Stimulated activated effector memory CD8-positive, alpha-beta T cell treated with anti-CD3 and anti-CD28 coated beads, Interleukin-12 subunit alpha, Interleukin-12 subunit beta, amount 100 ng/mL, for 72 hours (primary cell): Measurements from ENCODE around the gene TSPAN15.
"Not testable (repeated sequence)": the region's sequence is repeated elsewhere in the genome, so short reads cannot be mapped to it uniquely, and the experiment has no call there.

Source experiments
- ATAC-seq: fragments of 150-1000 bp; cut with Tn5 transposase; 2 replicates; pipeline ENCODE4 v1.10.0; 2021
- DNase-seq, 2 donors: peaks; one replicate each; pipeline ENCODE4 v3.0.0; 2021 to 2022; ENCODE audit warnings: low spot score in 2 of 2
- H3K27ac Mint-ChIP-seq: one replicate; pipeline ENCODE4 v1.8.0; 2022; ENCODE audit warnings: mild to moderate bottlenecking, mixed read lengths
- H3K36me3 Mint-ChIP-seq: one replicate; pipeline ENCODE4 v1.8.0; 2022; ENCODE audit warnings: mild to moderate bottlenecking, mixed read lengths
- H3K4me1 Mint-ChIP-seq: one replicate; pipeline ENCODE4 v1.8.0; 2022; ENCODE audit warnings: mixed read lengths
- H3K4me3 Mint-ChIP-seq: one replicate; pipeline ENCODE4 v1.8.0; 2022; ENCODE audit warnings: mild to moderate bottlenecking, mixed read lengths
- H3K9me3 Mint-ChIP-seq: one replicate; pipeline ENCODE4 v1.8.0; 2022; ENCODE audit warnings: mixed read lengths

The TSPAN15 gene

DNA sequence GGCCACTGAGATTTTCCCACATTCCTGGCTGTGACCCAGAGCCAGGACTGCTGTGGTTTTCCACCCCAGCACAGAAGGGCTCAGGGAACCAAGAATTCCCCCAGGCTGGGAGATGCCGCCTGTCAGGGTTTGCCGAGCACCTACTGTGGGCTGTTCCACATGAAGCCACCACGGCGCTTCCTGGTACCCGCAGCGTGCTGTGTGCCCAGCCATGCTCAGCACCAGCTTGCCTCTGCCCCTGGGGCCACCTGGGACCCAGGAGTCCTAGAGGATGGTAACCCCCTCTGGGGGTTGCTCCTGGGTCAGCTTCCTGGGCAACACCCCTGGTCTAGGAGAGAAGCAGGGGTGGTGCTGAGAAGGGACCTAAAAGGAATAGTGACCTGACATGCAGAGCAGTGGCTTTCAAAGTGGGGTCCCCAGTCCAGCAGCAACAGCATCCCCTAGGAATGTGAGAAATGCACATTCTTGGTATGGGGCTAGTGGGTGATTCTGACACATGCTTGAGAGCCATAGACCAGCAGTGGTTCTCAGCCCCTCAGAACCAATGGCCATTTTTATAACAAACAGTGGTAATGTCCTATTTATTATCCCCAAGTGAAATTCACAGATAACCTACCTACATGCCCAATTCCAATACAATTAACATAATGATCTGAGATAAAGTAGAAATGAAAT is 53.4 kb downstream of the TSPAN15 start:
- no peak for ATAC-seq
- Mint-ChIP-seq H3K9me3 (no peaks in the 10 kb centered on the region), H3K4me3 (no peak overlapping the region), H3K36me3 (peaks cover 6% of the 10 kb centered on the region), H3K4me1 (peaks cover 14% of the 10 kb centered on the region), H3K27ac (no peak overlapping the region)
- no peak for DNase-seq

DNA sequence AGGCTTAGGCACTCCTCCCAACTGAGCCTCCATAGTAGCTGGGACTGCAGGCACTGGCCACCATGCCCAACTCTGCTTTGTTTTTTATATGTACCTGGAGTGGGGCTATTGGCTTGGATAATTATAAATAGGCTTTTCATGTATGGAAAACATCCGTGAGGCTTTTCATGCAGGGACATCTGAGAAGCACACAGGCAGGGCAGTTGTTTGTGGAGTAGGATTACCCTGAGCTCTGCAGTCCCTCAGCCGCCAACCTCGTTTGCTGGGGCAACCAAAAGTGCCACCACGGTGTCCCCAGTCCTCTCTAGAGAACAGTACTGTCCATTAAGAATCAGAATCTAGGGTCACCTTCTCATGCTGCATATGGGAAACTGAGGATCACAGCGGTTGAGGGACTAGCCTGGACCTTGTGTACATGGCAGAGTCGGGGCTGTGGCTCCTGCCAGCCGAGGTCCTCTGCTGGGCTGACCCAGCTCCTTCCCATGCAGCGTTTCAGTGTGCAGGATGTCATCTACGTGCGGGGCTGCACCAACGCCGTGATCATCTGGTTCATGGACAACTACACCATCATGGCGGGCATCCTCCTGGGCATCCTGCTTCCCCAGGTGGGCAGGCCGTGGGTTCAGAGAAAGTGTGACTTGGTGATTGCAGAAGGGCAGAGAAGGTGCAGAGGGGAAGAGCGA is 54.5 kb downstream of the TSPAN15 start:
- Mint-ChIP-seq H3K36me3 (peaks cover 6% of the 10 kb centered on the region), H3K4me1 (peaks cover 12% of the 10 kb centered on the region), H3K9me3 (no peaks in the 10 kb centered on the region), H3K27ac (peak overlapping the region; percentile 92), H3K4me3 (no peak overlapping the region)
- ATAC-seq (no peak), DNase-seq (no peak)

DNA sequence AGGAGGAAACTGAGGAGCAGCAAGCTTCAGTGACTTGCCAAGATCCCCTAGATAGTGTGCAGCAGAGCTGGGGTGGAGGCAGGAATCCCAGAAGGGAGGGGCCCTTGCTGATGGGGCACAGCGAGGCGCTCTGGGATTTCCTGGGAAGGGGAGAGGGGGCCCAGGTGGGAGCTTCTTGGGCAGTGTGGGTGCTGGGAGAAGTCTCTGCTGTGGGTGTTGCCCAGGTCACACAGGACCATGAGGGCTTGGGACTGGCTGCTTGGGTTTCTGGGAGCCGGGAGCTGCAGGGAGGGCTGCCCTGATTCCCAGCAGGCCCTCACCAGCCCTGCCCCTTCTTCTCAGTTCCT is 55.2 kb downstream of the TSPAN15 start:
- Mint-ChIP-seq H3K9me3 (no peaks in the 10 kb centered on the region), H3K4me1 (peaks cover 12% of the 10 kb centered on the region), H3K27ac (peak overlapping the region; percentile 92), H3K4me3 (no peak overlapping the region), H3K36me3 (peaks cover 6% of the 10 kb centered on the region)
- DNase-seq, result no peak
- ATAC-seq, result no peak

DNA sequence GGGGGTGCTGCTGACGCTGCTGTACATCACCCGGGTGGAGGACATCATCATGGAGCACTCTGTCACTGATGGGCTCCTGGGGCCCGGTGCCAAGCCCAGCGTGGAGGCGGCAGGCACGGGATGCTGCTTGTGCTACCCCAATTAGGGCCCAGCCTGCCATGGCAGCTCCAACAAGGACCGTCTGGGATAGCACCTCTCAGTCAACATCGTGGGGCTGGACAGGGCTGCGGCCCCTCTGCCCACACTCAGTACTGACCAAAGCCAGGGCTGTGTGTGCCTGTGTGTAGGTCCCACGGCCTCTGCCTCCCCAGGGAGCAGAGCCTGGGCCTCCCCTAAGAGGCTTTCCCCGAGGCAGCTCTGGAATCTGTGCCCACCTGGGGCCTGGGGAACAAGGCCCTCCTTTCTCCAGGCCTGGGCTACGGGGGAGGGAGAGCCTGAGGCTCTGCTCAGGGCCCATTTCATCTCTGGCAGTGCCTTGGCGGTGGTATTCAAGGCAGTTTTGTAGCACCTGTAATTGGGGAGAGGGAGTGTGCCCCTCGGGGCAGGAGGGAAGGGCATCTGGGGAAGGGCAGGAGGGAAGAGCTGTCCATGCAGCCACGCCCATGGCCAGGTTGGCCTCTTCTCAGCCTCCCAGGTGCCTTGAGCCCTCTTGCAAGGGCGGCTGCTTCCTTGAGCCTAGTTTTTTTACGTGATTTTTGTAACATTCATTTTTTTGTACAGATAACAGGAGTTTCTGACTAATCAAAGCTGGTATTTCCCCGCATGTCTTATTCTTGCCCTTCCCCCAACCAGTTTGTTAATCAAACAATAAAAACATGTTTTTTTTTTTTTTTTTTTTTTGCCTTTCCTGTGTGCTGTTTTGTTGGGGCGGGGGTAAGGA is 55.8 kb downstream of the TSPAN15 start:
- Mint-ChIP-seq H3K36me3 (peaks cover 6% of the 10 kb centered on the region), H3K9me3 (no peaks in the 10 kb centered on the region), H3K4me1 (peaks cover 12% of the 10 kb centered on the region), H3K27ac (peak overlapping the region; percentile 92), H3K4me3 (peak overlapping the region; percentile 67)
- ATAC-seq (no peak), DNase-seq (no peak)

DNA sequence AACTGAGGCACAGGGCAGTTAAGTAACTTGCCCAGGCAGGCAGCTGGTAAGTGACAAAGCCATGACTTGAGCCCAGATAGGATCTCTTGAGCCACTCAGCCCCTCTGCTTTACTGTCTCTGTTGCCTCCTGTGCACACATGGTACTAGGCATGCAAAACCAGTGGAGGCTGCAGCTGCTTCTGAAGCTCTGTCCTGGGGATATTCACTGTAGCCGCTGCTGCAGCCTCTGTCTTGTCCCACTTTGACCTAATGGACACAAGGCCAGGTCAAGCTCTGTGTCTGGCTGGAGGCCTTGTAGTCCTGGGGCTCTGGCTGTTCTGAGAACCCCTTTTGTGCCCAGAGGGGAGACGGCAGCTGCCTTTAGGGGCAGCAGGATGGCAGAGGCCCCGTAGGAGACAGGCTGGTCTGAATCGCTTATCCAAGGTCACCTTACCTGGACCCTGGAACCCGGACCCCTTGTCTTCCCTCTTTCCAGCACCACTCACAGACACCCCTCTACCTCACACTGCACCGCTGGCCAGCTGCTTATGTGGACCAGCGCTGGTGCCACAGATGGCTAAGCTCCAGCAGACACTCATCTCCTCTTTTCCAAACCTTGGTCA is 57.6 kb downstream of the TSPAN15 start:
- no peaks in the 10 kb centered on the region for H3K9me3 Mint-ChIP-seq
- H3K4me1 Mint-ChIP-seq, result peaks cover 12% of the 10 kb centered on the region
- peaks cover 12% of the 10 kb centered on the region for H3K36me3 Mint-ChIP-seq
- no peak overlapping the region for H3K27ac Mint-ChIP-seq
- ATAC-seq, result no peak
- no peak for DNase-seq
- H3K4me3 Mint-ChIP-seq, result no peak overlapping the region

DNA sequence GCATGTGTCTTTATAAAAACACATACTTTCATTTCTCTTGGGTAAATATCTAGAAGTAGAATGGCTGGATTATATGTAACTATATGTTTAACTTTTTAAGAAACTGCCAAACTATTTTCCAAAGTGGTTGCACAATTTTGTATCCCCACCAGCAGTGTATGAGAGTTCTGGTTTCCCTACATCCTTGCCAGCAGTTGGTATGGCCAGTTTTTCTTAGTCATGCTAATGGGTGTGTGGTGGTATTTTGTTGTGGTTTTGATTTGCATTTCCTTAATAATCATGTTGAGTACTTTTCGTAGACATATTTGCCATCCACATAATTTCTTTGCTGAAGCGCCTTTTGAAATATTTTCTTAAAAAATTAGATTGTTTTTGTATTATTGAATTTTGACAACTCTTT is 61.6 kb downstream of the TSPAN15 start:
- H3K36me3 Mint-ChIP-seq, result peaks cover 8% of the 10 kb centered on the region
- peaks cover 11% of the 10 kb centered on the region for H3K4me1 Mint-ChIP-seq
- no peaks in the 10 kb centered on the region for H3K9me3 Mint-ChIP-seq
- H3K4me3 Mint-ChIP-seq, result no peak overlapping the region
- H3K27ac Mint-ChIP-seq, result no peak overlapping the region
- no peak for DNase-seq
- no peak for ATAC-seq

DNA sequence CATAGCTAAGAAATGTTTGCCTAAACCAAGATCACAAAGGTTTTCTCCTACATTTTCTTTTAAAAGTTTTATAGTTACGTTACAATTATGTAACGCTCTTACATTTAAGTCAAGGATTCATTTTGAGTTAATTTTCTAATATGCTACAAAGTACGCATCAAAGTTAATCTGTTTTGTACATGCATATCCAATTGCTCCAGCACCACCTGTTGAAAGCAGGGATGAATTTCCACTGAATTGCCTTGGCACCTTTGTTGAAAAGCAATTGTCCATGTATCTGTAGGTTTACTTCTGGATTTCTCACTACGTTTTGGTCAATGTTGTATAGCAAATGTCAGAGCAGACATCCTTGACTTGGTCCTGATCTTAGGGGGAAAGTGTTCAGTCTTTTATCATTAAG is 62.4 kb downstream of the TSPAN15 start:
- no peak for ATAC-seq
- H3K36me3 Mint-ChIP-seq, result peaks cover 6% of the 10 kb centered on the region
- no peak for DNase-seq
- H3K4me1 Mint-ChIP-seq, result peaks cover 8% of the 10 kb centered on the region
- H3K4me3 Mint-ChIP-seq, result no peak overlapping the region
- no peak overlapping the region for H3K27ac Mint-ChIP-seq
- H3K9me3 Mint-ChIP-seq, result no peaks in the 10 kb centered on the region

DNA sequence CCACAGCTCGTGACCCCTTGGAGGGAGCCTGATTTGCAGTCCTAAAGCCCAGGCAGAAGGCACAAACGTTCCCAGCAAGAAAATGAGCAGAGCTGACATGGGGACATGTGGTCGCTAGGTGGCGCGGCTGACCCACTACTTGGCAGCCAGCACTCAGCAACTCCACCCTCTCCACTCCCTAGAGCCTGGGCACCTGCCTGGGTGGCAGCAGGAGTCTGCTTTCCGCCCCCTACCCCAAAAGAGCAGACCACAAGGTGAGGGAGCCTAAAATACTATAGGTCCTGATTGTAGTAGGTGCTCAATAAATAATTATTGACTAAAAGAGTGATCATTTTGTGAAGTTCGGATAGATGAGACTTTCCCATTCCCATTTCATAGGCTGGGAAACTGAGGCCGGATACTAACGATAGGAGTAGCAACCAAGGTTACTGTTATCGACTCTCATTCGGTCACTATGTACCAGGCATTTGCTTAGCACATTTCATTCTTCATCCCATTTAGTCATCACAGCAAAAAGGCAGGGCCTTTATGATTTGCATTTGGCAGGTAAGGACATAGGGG is 64.5 kb downstream of the TSPAN15 start:
- peak; percentile 92 for ATAC-seq
- DNase-seq, result peak; percentile 67 to 83
- H3K9me3 Mint-ChIP-seq, result no peaks in the 10 kb centered on the region
- H3K4me3 Mint-ChIP-seq, result no peak overlapping the region
- peaks cover 6% of the 10 kb centered on the region for H3K36me3 Mint-ChIP-seq
- H3K4me1 Mint-ChIP-seq, result peaks cover 8% of the 10 kb centered on the region
- H3K27ac Mint-ChIP-seq, result no peak overlapping the region

DNA sequence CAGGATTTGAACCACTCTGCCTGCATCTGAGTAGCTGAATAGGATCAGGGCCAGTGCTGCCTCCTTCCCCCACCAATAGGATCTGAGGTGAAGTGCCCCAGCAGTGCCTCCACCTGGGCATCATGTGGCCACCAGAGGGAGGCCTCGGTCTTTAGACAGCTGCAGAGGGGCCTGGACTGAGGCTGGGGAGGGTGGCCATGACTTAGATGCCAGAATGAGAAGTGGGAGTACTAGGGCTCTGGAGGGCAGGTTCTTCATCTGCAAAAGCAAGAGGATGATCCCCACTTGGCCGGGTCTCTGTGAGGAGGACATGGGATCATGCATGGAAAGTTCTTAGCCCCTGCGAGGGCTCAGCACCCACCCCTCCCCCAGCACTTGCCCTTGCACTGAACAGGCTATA is 65.1 kb downstream of the TSPAN15 start:
- peak; percentile 76 for ATAC-seq
- Mint-ChIP-seq H3K36me3 (peaks cover 6% of the 10 kb centered on the region), H3K4me3 (no peak overlapping the region), H3K4me1 (peaks cover 8% of the 10 kb centered on the region), H3K9me3 (no peaks in the 10 kb centered on the region), H3K27ac (no peak overlapping the region)
- no peak for DNase-seq

DNA sequence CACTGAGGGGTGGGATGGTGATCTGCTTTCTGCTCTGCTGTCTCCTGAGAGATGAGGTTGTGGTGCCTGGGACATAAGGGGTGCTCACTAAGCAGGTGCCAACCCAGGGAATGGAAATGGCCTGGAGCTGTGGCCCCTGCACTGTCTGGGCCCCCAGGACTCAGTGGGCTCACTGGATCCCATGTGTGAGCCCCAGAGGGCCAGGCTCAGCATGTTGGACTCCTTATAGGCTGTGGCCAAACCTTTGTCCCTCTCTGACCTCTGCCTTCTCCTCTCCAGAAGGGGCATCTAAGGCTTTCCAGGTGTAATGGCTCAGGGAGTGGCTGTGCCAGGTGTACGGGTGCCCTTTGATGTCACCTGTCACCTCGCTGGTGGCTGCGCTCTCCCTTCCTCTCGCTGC is 65.5 kb downstream of the TSPAN15 start:
- Mint-ChIP-seq H3K9me3 (no peaks in the 10 kb centered on the region), H3K27ac (no peak overlapping the region), H3K36me3 (peaks cover 6% of the 10 kb centered on the region), H3K4me1 (peaks cover 8% of the 10 kb centered on the region), H3K4me3 (no peak overlapping the region)
- ATAC-seq, result no peak
- DNase-seq, result no peak

DNA sequence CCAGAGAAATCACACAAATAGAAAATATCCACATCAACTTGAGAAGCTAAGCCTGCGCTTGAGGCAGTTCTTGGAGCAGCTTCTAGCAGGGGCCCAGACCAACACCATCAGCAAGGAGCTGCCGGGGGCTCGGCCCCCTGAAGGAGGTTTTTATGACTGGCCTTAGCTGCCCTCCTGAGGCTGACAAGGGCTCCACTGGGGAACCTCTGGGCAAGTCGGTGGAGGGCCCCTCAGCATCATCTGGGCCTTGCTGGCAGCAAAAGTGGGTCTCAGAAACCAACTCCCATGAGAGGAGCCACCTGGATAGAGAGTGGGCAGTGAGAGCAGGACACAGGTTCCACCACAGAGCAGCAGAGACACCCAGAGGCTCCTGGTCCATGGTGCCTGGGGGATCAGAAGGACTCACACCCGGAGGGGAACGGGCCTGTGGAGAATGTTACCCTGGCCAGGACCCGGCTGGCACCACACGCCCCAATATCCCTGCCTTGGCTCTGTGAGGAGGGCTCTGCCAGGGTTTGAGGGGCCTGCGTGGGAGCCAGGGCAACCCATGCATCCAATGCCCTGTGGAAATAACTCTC is 66.1 kb downstream of the TSPAN15 start:
- DNase-seq (no peak), ATAC-seq (no peak)
- Mint-ChIP-seq H3K4me1 (peaks cover 8% of the 10 kb centered on the region), H3K9me3 (no peaks in the 10 kb centered on the region), H3K27ac (no peak overlapping the region), H3K36me3 (peaks cover 6% of the 10 kb centered on the region), H3K4me3 (no peak overlapping the region)

DNA sequence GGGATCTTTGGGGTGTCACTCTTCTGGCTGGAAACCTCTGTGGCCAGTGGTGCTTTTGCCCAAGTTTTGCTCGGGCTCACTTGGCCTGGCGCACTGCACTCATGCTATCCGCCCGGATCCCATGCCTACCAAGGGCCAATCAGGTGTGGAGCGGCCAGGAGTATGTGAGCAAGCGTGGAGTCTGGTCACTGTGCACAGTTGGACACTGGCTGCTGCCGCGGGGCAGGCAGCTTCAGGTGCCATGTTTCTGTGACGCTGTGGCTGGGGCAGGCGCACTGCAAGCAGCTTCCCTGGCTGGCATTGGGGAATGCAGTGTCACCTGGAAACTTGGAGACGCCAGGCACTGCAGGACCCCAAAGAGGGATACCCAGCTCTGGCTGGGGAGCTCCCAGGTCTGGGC is 76.7 kb downstream of the TSPAN15 start:
- ATAC-seq (no peak), DNase-seq (no peak)
- H3K36me3 Mint-ChIP-seq, result peaks cover 6% of the 10 kb centered on the region
- no peak overlapping the region for H3K27ac Mint-ChIP-seq
- H3K9me3 Mint-ChIP-seq, result no peaks in the 10 kb centered on the region
- no peak overlapping the region for H3K4me3 Mint-ChIP-seq
- H3K4me1 Mint-ChIP-seq, result no peaks in the 10 kb centered on the region

DNA sequence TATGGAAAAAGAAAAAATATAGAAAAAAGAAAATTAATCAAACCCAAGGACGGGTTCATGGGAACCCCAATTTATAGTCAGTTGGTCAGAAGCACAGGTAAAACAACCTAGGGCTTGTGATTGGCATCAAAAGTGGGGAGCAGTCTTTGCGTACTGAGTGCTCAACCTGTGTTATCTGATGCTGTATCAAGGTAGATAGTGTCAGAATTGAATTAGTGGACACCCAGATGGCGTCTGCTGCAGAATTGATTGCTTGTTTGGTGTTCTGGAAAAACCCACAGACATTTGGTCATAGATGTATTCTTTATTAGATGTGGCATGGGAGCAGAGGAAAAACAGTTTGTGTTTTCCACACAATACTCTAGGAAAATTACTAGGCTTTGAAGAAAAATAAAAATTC is 82.4 kb downstream of the TSPAN15 start:
- DNase-seq (no peak), ATAC-seq (no peak)

DNA sequence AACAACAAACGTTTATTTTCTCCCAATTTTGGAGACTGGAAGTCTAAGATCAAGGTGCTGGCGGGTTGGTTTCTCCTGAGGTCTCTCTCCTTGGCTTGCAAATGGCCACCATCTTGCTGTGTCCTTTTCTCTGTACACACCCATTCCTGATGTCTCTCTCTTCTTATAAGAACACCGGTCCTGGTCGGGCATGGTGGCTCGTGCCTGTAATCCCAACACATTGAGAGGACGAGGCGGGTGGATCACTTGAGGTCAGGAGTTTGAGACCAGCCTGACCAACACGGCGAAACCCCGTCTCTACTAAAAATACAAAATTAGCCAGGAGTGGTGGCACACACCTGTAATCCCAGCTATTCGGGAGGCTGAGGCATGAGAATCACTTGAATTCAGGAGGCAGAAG is 85.3 kb downstream of the TSPAN15 start:
- not testable (repeated sequence) for ATAC-seq, H3K4me3 Mint-ChIP-seq, H3K36me3 Mint-ChIP-seq, H3K27ac Mint-ChIP-seq, H3K9me3 Mint-ChIP-seq, DNase-seq, H3K4me1 Mint-ChIP-seq

More for the DNA sequence above, 82.4 kb downstream of the TSPAN15 start:
- Mint-ChIP-seq H3K36me3 (peaks cover 6% of the 10 kb centered on the region), H3K4me3 (no peak overlapping the region), H3K9me3 (no peaks in the 10 kb centered on the region), H3K27ac (no peak overlapping the region), H3K4me1 (no peaks in the 10 kb centered on the region)

DNA sequence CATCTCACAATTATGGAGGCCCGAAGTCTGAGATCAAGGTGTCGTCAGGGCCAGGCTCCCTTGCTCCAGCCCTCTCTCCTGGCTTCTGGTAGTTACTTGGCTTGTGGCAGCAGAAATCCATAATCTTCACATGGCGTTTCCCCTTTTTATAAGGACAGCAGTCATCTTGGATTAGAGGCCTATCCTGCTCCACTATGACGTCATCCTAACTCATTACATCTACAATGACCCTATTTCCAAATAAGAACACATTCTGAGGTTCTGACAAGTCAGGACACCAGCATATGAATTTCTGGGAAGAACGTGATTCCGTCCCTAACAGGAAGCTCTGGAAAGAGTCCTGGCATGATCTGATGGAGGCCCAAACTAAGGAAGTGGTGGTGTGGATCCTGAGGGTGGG is 86.2 kb downstream of the TSPAN15 start:
- H3K4me3 Mint-ChIP-seq, result no peak overlapping the region
- ATAC-seq (no peak), DNase-seq (no peak)
- H3K9me3 Mint-ChIP-seq, result peaks cover 2% of the 10 kb centered on the region
- no peak overlapping the region for H3K27ac Mint-ChIP-seq
- H3K4me1 Mint-ChIP-seq, result no peaks in the 10 kb centered on the region
- H3K36me3 Mint-ChIP-seq, result peaks cover 4% of the 10 kb centered on the region
